Measurements from ENCODE around the gene TMEM92. TPM values are rescaled to one million over a fixed set of nuclear protein-coding genes. Genes with fewer than 3 reads are reported as not detected.

The TMEM92 gene
- under 0.01 TPM in 2 replicates for total RNA-seq

DNA sequence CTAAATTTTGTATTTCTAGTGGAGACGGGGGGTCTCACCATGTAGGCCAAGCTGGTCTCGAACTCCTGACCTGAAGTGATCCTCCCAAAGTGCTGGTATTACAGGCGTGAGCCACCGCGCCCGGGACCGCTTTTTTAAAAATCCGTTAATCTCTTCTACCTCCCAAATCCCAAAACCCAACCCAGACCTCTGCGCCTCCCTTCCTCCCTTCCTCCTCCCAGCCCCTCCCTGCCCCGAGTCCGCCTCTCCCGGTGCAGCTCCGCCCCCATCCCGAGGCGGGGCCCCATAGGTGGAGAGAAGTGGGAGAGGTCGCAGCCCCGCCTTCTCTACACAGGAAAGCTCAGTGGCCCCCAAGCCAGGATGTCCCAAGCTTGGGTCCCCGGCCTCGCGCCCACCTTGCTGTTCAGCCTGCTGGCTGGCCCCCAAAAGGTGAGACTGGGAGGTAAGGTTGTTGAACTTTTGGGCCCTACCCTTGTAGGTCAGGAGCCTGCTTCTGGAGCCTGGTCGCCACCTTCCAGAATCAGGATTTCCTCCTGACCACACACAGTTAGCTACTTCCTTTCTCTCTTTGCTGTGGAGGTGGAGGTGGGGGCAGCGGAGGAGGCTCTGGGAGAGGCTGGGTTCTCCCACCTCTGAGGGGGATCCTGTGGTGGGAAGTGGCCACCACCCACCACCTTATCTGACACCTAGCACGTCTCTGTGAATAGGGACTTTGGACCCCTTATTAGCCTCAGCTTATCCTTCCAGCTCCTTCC, at the start of gene TMEM92:
Gene TMEM92 (plus strand): TSS at position 325 of the 755 bp plus-strand sequence. CDS start 36 bp downstream, at position 361.

Other genes with a start within 250 kb of the TMEM92 start
- 77.1 and 121 TPM in 2 replicates for gene ITGA3, start 218.4 kb upstream of the TMEM92 start, total RNA-seq
- 13.1 and 47.6 TPM in 2 replicates for gene PDK2, start 179.1 kb upstream of the TMEM92 start, total RNA-seq
- 0.87 and 2.2 TPM in 2 replicates for gene SAMD14, start 144.3 kb upstream of the TMEM92 start, total RNA-seq
- gene PPP1R9B, start 123.8 kb upstream of the TMEM92 start, total RNA-seq, result 34.6 and 58.7 TPM in 2 replicates
- gene SGCA, start 108.5 kb upstream of the TMEM92 start, total RNA-seq, result 0.73 and 3.3 TPM in 2 replicates
- 1,022 and 2,022 TPM in 2 replicates for gene COL1A1, start 72.8 kb upstream of the TMEM92 start, total RNA-seq
- gene XYLT2, start 71.7 kb downstream of the TMEM92 start, total RNA-seq, result 55.4 and 76.3 TPM in 2 replicates
- 28.4 and 76.8 TPM in 2 replicates for gene MRPL27, start 98.7 kb downstream of the TMEM92 start, total RNA-seq
- 0.33 and 10.9 TPM in 2 replicates for gene EME1, start 98.8 kb downstream of the TMEM92 start, total RNA-seq
- gene LRRC59, start 123.1 kb downstream of the TMEM92 start, total RNA-seq, result 142 and 176 TPM in 2 replicates
- gene ACSF2, start 151.8 kb downstream of the TMEM92 start, total RNA-seq, result 27.6 and 62.0 TPM in 2 replicates
- gene CHAD, start 194.4 kb downstream of the TMEM92 start, total RNA-seq, result not detected in 2 replicates
- gene RSAD1, start 204.4 kb downstream of the TMEM92 start, total RNA-seq, result 20.5 and 24.0 TPM in 2 replicates
- gene MYCBPAP, start 234.0 kb downstream of the TMEM92 start, total RNA-seq, result 1.5 and 2.8 TPM in 2 replicates

Measured in smooth muscle cell of trachea (primary cell).